ENCODE results near the gene ACVR1.
"Not testable (repeated sequence)": the region's sequence is repeated elsewhere in the genome, so short reads cannot be mapped to it uniquely, and the experiment has no call there.

Gene ACVR1

DNA sequence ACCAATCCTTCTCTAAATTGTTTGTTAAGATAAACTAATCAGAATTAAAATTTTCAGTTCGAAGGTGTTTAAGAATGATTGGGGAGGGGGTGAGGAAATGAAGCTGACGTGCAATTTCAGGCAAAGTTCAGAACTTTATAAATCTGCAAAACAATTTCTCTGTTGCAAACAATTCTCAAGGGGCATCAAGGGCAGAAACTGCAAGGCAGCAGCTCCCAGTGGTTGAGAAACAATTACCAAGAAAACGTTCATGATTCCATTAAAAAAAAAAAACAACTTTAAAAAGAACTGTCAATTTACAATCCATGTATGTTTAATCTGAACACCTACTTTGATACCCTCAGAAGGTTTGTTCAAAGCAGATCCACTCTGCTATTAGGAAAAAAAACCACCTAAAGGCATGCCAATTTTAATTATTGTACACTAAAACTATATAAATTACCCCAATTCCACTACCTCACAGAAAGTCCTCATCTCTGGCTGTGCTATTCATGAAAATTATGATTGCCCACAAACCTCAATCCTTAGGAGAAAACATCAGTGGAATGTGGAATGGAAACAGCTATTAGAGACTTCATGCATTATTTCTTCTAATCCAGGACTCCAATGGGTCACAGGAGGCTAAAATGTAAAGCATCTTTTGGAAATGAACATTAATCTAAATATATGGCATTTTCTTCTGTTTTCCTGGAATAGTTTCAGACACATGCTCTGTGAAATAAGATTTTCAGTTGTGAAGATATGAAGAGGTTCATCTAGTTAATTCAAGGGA is 127.6 kb downstream of the ACVR1 start:
- no peak for DNase-seq

DNA sequence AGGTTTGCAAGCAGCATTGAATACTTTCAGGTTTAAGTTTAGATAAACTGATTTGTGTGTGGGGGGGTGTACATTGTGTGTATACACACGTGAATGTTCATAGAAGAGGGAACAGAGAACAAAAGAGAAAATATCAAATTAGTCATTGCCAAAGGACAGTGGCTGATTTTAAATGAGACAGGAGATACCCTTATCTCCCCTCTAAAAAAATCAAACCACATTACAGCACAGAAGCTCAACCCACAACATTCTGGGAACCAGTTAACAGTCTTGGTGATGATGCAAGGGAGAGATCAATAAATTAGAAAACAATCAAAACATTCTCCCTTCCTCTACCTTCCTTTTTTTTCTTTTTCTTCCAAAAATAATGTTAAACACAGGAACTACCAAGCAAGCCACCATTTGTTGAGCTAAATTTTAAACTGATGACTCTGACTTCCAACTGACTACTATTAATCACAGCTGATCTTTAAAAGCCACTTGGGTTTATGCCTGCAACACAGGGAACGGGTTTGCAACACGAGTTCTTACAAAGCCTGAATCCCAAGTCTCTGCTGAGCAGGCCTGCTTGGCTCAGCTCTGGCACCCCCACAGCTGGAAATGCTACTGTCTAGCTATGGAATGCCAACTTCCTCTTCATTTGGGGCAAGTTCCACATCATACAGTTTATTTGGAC is 128.3 kb downstream of the ACVR1 start:
- no peak for DNase-seq

- no peak for DNase-seq
Observed at GRCh38 chr2:157747280-157747679, 128.8 kb downstream of the ACVR1 start.

GRCh38 chr2:157746234-157746950 is 129.7 kb downstream of the ACVR1 start:
- no peak for DNase-seq

DNA sequence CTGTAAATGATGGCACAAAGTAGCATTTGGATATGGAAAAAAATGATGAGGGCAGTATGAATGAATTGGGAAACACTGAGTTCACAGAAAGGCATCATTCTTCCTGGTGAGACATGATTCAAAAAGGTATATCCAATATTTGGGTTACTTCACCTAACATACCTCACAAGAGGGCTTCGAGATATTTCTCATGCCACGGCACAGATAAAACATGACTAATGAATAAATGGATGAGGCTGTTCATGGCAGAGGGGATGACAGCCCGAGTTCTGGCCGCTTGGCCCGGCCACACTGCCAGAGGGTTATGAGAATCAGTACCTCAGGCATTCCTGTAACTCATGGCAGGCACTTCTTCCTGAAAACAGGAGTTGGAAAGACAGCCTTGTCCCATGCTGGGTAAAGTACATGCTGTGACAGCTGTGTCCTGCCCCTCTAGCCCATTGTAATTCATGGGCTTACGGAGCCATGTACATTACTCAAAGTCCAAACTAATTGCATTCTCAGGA is 131.5 kb downstream of the ACVR1 start:
- no peak for DNase-seq

GRCh38 chr2:157743051-157743450 is 133.1 kb downstream of the ACVR1 start:
- DNase-seq: no peak

DNA sequence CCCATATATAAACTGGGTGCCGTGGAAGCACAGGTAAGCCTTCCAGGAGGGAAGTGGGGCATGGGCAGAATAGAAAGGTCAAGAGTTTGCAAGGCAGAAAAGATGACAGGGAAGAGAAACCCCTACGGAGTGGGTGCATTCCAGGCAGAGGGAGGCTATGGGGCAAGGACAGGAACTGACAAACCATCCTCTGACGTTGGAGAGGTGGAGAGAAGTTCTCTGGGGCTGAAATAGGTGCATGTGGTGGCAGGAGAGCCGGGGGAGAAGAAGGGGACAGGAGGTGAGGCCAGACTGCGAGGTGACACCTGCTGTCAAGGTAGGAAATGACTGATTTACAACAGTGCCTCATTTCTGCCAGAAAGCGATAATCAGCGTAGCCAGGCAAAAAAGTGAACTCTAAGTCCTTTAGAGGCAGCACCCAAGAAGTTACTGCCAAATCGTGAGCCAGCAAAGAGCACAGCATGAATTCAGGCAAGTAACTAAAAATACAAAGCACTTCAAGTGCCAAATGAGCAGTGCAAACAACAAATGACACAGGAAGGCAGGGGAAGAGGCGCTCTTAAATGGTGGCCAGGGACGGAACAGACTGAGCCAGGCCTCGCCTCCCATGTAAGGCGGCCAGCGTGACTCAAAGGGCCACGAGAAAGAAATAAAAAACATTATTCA is 134.2 kb downstream of the ACVR1 start:
- DNase-seq: no peak

DNA sequence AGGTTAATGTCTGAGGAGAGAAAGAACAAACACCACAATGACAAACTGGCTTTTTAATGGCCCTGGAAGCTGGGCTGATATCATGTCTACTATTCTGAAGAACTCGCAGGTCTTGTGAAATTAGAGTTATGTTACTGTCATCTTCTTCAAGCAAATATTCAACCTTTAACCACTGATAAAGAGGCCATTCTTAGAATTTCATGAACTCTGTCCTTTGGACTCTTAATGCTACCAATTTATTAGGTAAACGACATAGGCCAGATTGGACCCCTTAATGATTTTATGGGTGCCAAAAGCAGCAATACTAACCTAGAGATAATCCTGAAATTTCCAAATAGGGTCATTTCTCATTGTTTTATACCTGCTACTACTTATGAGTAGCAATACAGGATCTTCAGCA is 138.5 kb downstream of the ACVR1 start:
- DNase-seq: no peak

GRCh38 chr2:157735532-157735931 is 140.6 kb downstream of the ACVR1 start:
- no peak for DNase-seq

GRCh38 chr2:157733263-157733662 is 142.9 kb downstream of the ACVR1 start:
- DNase-seq: no peak

GRCh38 chr2:157732596-157732995 is 143.5 kb downstream of the ACVR1 start:
- no peak for DNase-seq

DNA sequence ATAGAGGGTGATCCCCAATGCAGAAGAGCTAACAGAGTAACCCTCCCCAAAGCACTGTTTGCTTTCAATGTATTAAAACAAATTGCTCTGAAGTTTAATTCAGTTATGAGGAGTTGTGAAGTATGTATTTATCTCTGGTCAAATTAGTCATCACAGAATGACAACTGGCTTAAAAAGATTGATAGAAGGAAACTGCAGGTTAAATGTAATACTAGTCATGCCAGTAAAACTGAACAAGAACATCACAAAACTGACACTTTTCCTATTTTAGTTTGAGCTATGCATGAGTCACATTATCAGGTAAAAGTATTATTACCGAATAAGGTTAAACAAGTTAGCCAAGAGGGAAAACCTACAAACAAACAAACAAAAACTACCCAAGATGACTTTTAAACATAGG is 148.4 kb downstream of the ACVR1 start:
- no peak for DNase-seq

GRCh38 chr2:157726946-157727345 is 149.2 kb downstream of the ACVR1 start:
- no peak for DNase-seq

- DNase-seq: no peak
Observed at GRCh38 chr2:157725846-157726245, 150.3 kb downstream of the ACVR1 start.

- no peak for DNase-seq
Observed at GRCh38 chr2:157722580-157723234, 153.4 kb downstream of the ACVR1 start.

- DNase-seq: no peak
Observed at GRCh38 chr2:157720504-157720903, 155.6 kb downstream of the ACVR1 start.

- DNase-seq: not testable (repeated sequence)
Observed at GRCh38 chr2:157704653-157705052, 171.5 kb downstream of the ACVR1 start.

DNA sequence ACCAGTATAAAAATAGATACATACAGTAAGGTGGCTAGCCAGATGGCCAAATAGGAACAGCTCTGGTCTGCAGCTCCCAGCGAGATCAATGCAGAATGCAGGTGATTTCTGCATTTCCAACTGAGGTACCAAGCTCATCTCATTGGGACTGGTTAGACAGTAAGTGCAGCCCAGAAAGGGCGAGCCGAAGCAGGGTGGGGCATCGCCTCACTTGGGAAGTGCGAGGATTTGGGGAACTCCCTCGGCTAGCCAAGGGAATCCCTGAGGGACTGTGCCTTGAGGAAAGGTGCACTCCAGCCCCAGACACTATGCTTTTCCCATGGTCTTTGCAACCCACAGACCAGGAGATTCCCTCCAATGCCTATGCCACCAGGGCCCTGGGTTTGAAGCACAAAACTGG is 172.0 kb downstream of the ACVR1 start:
- not testable (repeated sequence) for DNase-seq

DNA sequence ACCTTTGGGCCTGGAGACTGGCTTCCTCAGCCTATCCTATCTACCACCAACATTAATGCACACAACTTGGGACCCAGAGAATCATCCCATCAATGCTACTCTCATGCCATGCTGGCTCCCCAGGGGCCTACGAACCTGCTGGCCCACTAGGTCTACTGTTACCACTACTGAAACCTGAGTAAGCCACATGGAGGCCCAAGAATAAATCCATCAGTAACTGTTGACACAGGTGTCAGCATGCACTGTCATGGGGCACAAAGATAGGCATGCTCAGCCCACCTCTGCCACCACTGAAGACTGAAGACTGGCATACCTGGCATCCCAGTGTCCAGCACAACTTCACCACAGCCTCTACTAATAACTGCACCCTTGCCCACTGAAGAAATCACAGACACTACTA is 176.3 kb downstream of the ACVR1 start:
- no peak for DNase-seq

DNA sequence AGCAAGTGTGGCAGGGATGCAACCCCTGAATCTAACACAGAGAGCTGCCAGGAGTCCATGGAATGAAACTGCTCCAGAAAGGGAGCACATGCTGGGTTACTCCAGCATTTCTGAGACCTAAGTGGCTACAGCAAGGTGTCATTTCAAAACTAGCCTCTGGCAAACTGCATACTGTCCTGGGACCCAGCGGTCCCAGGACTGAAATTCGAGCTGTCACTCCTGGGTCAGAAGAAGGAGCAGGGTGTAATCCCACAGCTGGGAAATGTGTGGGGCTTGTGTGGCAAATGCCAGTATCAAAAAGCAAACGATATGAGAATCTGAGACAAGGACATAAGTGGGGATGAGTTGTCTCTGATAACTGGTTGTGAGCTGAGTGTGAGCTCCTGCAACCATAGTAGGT is 177.1 kb downstream of the ACVR1 start:
- DNase-seq: no peak

DNA sequence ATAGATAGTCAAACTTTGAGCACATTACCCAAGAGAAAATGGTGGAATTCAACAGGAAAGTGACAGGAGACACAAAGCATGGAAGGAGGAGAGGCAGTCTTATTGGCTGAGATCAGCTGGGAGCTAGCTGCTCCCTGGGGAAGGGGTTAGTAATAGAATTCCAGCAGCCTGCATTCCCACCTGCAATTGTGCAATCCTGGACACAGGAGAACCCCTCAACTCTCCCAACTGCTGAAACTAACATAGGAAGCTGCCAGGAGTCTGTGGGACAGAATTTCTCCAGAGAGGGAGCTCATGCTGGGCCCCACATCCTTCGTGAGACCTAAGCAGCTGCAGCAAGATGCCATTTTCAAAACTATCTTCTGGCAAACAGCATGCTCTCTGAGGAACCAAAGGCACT is 177.7 kb downstream of the ACVR1 start:
- DNase-seq: no peak

DNA sequence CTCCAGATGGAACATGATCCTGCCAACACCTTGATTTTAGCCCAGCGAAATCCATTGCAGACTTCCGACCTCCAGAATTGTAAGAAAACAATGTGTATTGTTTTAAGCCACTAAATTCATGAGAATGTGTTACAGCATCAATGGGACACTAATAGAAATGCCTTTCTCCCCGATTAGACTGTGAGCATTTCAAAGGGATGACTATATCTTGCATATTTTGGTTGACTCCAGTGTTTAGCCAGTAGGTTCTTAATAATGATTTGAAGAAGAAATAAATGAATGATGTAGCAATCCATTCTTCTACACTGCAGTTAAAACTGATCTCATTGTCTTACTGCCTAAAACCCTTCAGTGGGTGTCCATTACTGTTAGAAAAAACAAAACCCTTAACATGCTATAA is 180.1 kb downstream of the ACVR1 start:
- no peak for DNase-seq

- no peak for DNase-seq
Observed at GRCh38 chr2:157692768-157693167, 183.4 kb downstream of the ACVR1 start.

All from activated naive CD4-positive, alpha-beta T cell treated with anti-CD3 and anti-CD28 coated beads, Interleukin-2, amount 50 U/mL, for 16 hours (primary cell).